AG04449 (cell line): ENCODE measurements around the gene NR2C2.
A peak's percentile ranks its signal among the peaks of the same experiment; 100 is the strongest.

ENCODE experiments used
- CTCF ChIA-PET: fragments of 350-600 bp; formaldehyde crosslinking; extraction: SDS; loops from one replicate; lab custom pipeline; 2021; ENCODE audit warnings: antibody characterized with exemption; lab: Yijun Ruan, JAX
- POLR2A ChIA-PET: fragments of 400-600, 350-600 bp; formaldehyde crosslinking; extraction: SDS; loops from one replicate; lab custom pipeline; 2020; ENCODE audit warnings: antibody characterized with exemption, inconsistent platforms; lab: Yijun Ruan, JAX
- DNase-seq: peaks from one replicate; pipeline ENCODE4 v3.0.0-alpha.2; 2010; ENCODE audit warnings: low read depth, low spot score
- H3K4me3 ChIP-seq: 2 replicates; pipeline ENCODE4 v1.5.1; 2011; ENCODE audit warnings: low read depth, mild to moderate bottlenecking, control low read depth, low read length
- TF ChIP-seq, protein P1 (sequence below): IDR thresholded peaks from one replicate; pipeline ENCODE4 v1.5.1; 2011; ENCODE audit warnings: mild to moderate bottlenecking, moderate library complexity, low read length, control low read depth, inconsistent platforms; ENCODE audit not compliant: insufficient read depth; ENCODE audit errors: missing control alignments

Gene NR2C2

GRCh38 chr3:14947886-14948608 lies 664 bp downstream of the NR2C2 start:
- CTCF ChIA-PET: interaction anchor here (0.7 kb wide), 1 partner anchor 22 kb away, joined by 3 read pairs; no protein-coding TSS in a partner anchor
- TF ChIP-seq, protein P1, sequence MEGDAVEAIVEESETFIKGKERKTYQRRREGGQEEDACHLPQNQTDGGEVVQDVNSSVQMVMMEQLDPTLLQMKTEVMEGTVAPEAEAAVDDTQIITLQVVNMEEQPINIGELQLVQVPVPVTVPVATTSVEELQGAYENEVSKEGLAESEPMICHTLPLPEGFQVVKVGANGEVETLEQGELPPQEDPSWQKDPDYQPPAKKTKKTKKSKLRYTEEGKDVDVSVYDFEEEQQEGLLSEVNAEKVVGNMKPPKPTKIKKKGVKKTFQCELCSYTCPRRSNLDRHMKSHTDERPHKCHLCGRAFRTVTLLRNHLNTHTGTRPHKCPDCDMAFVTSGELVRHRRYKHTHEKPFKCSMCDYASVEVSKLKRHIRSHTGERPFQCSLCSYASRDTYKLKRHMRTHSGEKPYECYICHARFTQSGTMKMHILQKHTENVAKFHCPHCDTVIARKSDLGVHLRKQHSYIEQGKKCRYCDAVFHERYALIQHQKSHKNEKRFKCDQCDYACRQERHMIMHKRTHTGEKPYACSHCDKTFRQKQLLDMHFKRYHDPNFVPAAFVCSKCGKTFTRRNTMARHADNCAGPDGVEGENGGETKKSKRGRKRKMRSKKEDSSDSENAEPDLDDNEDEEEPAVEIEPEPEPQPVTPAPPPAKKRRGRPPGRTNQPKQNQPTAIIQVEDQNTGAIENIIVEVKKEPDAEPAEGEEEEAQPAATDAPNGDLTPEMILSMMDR: no peak
- POLR2A ChIA-PET: interaction anchor here (0.6 to 1.1 kb wide), 2 partner anchors 15 to 554 kb away, joined by 4 to 5 read pairs; no protein-coding TSS in a partner anchor

GRCh38 chr3:14948609-14949038 lies 1.2 kb downstream of the NR2C2 start:
- POLR2A ChIA-PET: no interaction called here

More at GRCh38 chr3:14947886-14948608, 664 bp downstream of the NR2C2 start:
- peak; percentile 71 for DNase-seq
- H3K4me3 ChIP-seq: peak overlapping the region; percentile 90

DNA sequence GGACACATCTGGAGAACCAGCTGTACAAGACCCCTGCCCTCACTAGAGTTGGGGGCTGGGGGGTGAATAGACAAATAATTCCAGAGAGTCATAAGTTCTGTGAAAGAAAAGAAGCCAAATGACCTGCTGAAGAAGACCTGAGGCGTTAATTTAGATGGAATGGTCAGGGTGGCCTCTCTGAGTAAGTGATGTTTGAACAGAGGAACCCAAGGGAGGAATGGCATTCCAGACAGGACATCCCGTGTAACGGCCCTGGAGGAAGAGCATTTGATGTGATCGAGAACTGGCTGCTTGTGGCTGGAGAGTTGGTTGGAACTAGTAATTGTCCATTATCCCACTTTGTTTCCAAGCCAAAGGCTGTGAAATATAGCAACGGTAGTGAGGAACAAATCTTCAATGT lies 1.7 kb downstream of the NR2C2 start:
- TF ChIP-seq, protein P1: no peak
- POLR2A ChIA-PET: no interaction called here
- DNase-seq: no peak
- CTCF ChIA-PET: interaction anchor here (0.7 kb wide), 1 partner anchor 23 kb away, joined by 3 read pairs; no protein-coding TSS in a partner anchor
- peak overlapping the region; percentile 72 for H3K4me3 ChIP-seq

More at GRCh38 chr3:14948609-14949038, 1.2 kb downstream of the NR2C2 start:
- no peak for DNase-seq
- H3K4me3 ChIP-seq: peak overlapping the region; percentile 72
- CTCF ChIA-PET: interaction anchor here (0.7 kb wide), 1 partner anchor 23 kb away, joined by 3 read pairs; no protein-coding TSS in a partner anchor
- TF ChIP-seq, protein P1: no peak

GRCh38 chr3:14950274-14950673 lies 2.9 kb downstream of the NR2C2 start:
- POLR2A ChIA-PET: no interaction called here
- TF ChIP-seq, protein P1: no peak
- CTCF ChIA-PET: no interaction called here
- no peak for DNase-seq
- H3K4me3 ChIP-seq: no peak overlapping the region

- no peak overlapping the region for H3K4me3 ChIP-seq
- ChIA-PET CTCF (no interaction called here), POLR2A (interaction anchor here (1.2 kb wide), 1 partner anchor 10 kb away, joined by 4 read pairs; the partner anchor contains the start of gene NR2C2)
- TF ChIP-seq, protein P1: no peak
- DNase-seq: no peak
Observed at GRCh38 chr3:14957153-14957552, 9.8 kb downstream of the NR2C2 start.

DNA sequence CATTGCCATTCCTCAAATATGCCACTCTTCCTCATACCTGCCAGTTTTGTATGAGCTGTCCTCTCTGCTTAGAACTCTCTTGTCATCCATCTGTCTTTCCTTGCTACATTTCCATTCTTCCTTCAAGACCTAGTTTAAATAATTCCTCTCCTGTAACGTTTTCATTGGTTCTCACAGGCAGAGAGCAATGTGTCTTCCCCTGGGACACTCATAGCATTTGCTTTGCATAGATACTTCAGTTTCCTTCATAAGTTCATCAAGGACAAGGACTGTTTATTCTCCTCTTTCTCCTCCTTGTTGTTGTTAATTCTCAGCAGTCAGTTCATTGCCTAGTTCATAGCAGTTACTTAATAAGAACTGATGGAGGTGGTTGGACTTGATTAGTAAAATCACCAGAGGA lies 10.5 kb downstream of the NR2C2 start:
- no peak overlapping the region for H3K4me3 ChIP-seq
- ChIA-PET CTCF (no interaction called here), POLR2A (interaction anchor here (1.2 kb wide), 1 partner anchor 11 kb away, joined by 4 read pairs; the partner anchor contains the start of gene NR2C2)
- TF ChIP-seq, protein P1: no peak
- no peak for DNase-seq
